Astrocyte (in vitro differentiated cells and primary cell): ENCODE results near the gene TOP2A. TPM values are rescaled to one million over a fixed set of nuclear protein-coding genes. Genes with fewer than 3 reads are reported as not detected.

ENCODE experiments used
- DNase-seq: peaks from one replicate; pipeline ENCODE4 v3.0.0-alpha.2; 2010; ENCODE audit warnings: low read depth
- FAIRE-seq: peaks from 2 replicates; lab custom pipeline; 2011; peaks lifted over from hg19 to GRCh38; lab: Jason Lieb, UNC
- H2AFZ ChIP-seq: 2 replicates; pipeline ENCODE4 v1.6.0; 2012; ENCODE audit warnings: low read depth, low read length, inconsistent platforms
- H3K27ac ChIP-seq: 2 replicates; pipeline ENCODE4 v1.5.1; 2011; ENCODE audit warnings: low read depth, low read length, inconsistent platforms
- H3K27me3 ChIP-seq: 2 replicates; pipeline ENCODE4 v1.6.0; 2011; ENCODE audit warnings: low read length, inconsistent platforms; ENCODE audit not compliant: insufficient read depth
- H3K36me3 ChIP-seq: 2 replicates; pipeline ENCODE4 v1.5.1; 2011; ENCODE audit warnings: low read length, inconsistent platforms; ENCODE audit not compliant: insufficient read depth
- H3K4me1 ChIP-seq: 2 replicates; pipeline ENCODE4 v1.5.1; 2011; ENCODE audit warnings: low read length, inconsistent platforms; ENCODE audit not compliant: insufficient read depth
- H3K4me2 ChIP-seq: 2 replicates; pipeline ENCODE4 v1.6.0; 2012; ENCODE audit warnings: low read length, inconsistent platforms
- H3K4me3 ChIP-seq: 2 replicates; pipeline ENCODE4 v1.5.1; 2011; ENCODE audit warnings: low read depth, mild to moderate bottlenecking, low read length, inconsistent platforms; ENCODE audit not compliant: insufficient read depth
- H3K79me2 ChIP-seq: 2 replicates; pipeline ENCODE4 v1.6.0; 2012; ENCODE audit warnings: mild to moderate bottlenecking, low read length, inconsistent platforms; ENCODE audit not compliant: insufficient read depth
- H3K9ac ChIP-seq: 2 replicates; pipeline ENCODE4 v1.6.0; 2012; ENCODE audit warnings: mild to moderate bottlenecking, low read length, inconsistent platforms
- H3K9me3 ChIP-seq: 2 replicates; pipeline ENCODE4 v1.5.1; 2012; ENCODE audit warnings: low read depth, mild to moderate bottlenecking, low read length, inconsistent platforms; ENCODE audit not compliant: insufficient read depth
- H4K20me1 ChIP-seq: 2 replicates; pipeline ENCODE4 v1.6.0; 2012; ENCODE audit warnings: low read length, inconsistent platforms; ENCODE audit not compliant: insufficient read depth
- H3K27ac Mint-ChIP-seq: one replicate; pipeline ENCODE4 v1.8.0; 2021; ENCODE audit warnings: mild to moderate bottlenecking, mixed read lengths; ENCODE audit not compliant: unreplicated experiment
- H3K27me3 Mint-ChIP-seq: one replicate; pipeline ENCODE4 v1.8.0; 2021; ENCODE audit warnings: low read depth, mixed read lengths; ENCODE audit not compliant: unreplicated experiment
- H3K36me3 Mint-ChIP-seq: one replicate; pipeline ENCODE4 v1.8.0; 2021; ENCODE audit warnings: low read depth, mixed read lengths; ENCODE audit not compliant: unreplicated experiment
- H3K4me1 Mint-ChIP-seq: one replicate; pipeline ENCODE4 v1.8.0; 2021; ENCODE audit warnings: low read depth, mixed read lengths; ENCODE audit not compliant: unreplicated experiment
- H3K4me3 Mint-ChIP-seq: one replicate; pipeline ENCODE4 v1.8.0; 2021; ENCODE audit warnings: mild to moderate bottlenecking, moderate library complexity, mixed read lengths; ENCODE audit not compliant: unreplicated experiment
- H3K9me3 Mint-ChIP-seq: one replicate; pipeline ENCODE4 v1.8.0; 2021; ENCODE audit warnings: mild to moderate bottlenecking, mixed read lengths; ENCODE audit not compliant: unreplicated experiment
- CTCF ChIP-seq: IDR thresholded peaks from 2 replicates; pipeline ENCODE4 v1.5.1; 2011; ENCODE audit warnings: low read depth, mild to moderate bottlenecking, inconsistent platforms, low read length, moderate library complexity; ENCODE audit not compliant: insufficient read depth
- EZH2 ChIP-seq: IDR thresholded peaks from 2 replicates; pipeline ENCODE4 v1.6.1; 2012; ENCODE audit warnings: mild to moderate bottlenecking, low read length, inconsistent platforms; ENCODE audit not compliant: insufficient read depth
- total RNA-seq: library from RNA; stranded (reverse); gene quantifications from 2 replicates; pipeline ENCODE4 v1.2.1, GENCODE V29; 2021

TOP2A gene
- total RNA-seq, 1 donor from 2014 or later: 12.6 TPM

DNA sequence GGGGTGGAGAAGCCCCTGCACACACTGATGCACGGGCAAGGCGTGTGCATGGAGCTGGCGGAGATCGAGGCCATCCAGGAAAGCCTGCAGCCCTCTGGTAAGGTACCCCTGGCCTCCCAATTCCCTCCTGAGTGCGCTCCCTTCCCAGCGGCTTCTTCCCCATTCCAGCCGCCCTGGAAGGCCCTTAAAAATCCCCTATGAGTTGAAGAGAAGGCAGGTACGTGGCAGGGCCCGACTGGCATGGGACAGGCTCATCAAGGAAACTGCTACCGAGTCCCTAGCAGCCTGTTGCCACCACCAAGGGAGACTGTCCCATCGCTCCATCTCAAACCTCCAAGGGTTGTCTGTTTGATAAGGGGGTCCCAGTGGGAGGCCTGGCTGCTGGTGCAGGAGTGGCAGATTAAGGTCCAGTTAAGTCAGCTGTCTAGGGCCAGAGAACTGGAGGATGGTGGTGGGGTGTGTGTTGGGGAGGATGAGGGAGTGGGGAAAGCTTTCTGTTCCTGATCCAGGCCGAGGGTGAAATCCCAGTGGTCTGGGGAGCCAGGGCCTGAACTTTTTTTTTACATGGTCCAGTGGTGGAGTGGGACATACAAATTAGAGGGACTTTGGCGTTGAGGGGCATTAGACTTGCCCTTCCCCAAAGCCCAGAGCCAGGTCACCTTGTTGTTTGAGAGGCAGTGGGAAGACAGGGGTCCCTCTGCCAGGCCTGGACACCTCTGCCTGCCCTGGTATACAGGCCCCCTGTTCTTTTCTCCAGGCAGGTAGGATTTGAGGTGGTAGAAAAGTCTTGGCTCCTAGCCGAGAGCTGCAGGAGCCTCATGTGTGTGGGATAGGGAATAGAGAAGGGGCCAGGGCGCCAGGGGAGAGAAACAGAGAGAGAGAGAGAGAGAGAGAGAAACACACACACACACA is 26.5 kb upstream of the TOP2A start:
- H3K4me1 Mint-ChIP-seq: peaks cover 14% of the 10 kb centered on the region
- peak overlapping the region; percentile 84 for H3K27ac Mint-ChIP-seq
- peak overlapping the region; percentile 85 for H3K4me3 Mint-ChIP-seq
- no peaks in the 10 kb centered on the region for H3K9me3 ChIP-seq
- no peak for DNase-seq
- H3K27me3 Mint-ChIP-seq: peaks cover 6% of the 10 kb centered on the region
- peak overlapping the region; percentile 93 for H3K4me2 ChIP-seq
- H3K9ac ChIP-seq: peak overlapping the region; percentile 88
- no peaks in the 10 kb centered on the region for H3K36me3 ChIP-seq
- TF ChIP-seq EZH2 (no peak), CTCF (no peak)
- no peaks in the 10 kb centered on the region for H3K9me3 Mint-ChIP-seq
- H3K27me3 ChIP-seq: no peaks in the 10 kb centered on the region
- peak overlapping the region; percentile 48 for H3K27ac ChIP-seq
- no peak for FAIRE-seq
- H2AFZ ChIP-seq: peak overlapping the region; percentile 59
- peaks cover 21% of the 10 kb centered on the region for H3K4me1 ChIP-seq
- H4K20me1 ChIP-seq: peaks cover 51% of the 10 kb centered on the region
- H3K4me3 ChIP-seq: peak overlapping the region; percentile 82
- peaks cover 53% of the 10 kb centered on the region for H3K79me2 ChIP-seq
- no peaks in the 10 kb centered on the region for H3K36me3 Mint-ChIP-seq

DNA sequence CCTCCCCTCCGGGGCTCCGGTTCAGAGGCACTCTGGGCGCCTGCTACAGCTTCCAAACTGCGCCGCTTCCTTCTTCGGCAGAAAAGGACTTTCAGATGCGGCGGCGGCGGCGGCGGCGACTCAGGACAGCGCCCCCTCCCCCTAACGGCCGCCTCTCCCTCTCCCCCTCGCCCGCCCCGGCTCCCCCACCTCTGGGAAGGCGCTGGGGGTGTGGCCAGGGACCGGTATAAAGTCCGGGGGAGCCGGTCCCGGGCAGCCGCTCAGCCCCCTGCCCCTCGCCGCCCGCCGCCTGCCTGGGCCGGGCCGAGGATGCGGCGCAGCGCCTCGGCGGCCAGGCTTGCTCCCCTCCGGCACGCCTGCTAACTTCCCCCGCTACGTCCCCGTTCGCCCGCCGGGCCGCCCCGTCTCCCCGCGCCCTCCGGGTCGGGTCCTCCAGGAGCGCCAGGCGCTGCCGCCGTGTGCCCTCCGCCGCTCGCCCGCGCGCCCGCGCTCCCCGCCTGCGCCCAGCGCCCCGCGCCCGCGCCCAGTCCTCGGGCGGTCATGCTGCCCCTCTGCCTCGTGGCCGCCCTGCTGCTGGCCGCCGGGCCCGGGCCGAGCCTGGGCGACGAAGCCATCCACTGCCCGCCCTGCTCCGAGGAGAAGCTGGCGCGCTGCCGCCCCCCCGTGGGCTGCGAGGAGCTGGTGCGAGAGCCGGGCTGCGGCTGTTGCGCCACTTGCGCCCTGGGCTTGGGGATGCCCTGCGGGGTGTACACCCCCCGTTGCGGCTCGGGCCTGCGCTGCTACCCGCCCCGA is 25.7 kb upstream of the TOP2A start, which contains the start of gene IGFBP4:
TSS of gene IGFBP4 (plus strand) at position 255 of the 792 bp plus-strand sequence. CDS start at position 541, 286 bp downstream.
- Mint-ChIP-seq H3K4me3 (peak within 1 kb of the TSS; percentile 85), H3K4me1 (peaks cover 11% of the 10 kb centered on the region), H3K27me3 (peaks cover 9% of the 10 kb centered on the region), H3K9me3 (no peaks in the 10 kb centered on the region), H3K27ac (peak within 1 kb of the TSS; percentile 84), H3K36me3 (no peaks in the 10 kb centered on the region)
- no peak for TF ChIP-seq CTCF
- no peak for TF ChIP-seq EZH2
- no peak for FAIRE-seq
- Histone ChIP-seq H3K36me3 (no peaks in the 10 kb centered on the region), H4K20me1 (peaks cover 42% of the 10 kb centered on the region), H3K9ac (peak within 1 kb of the TSS; percentile 88), H3K9me3 (no peaks in the 10 kb centered on the region), H3K4me3 (peak within 1 kb of the TSS; percentile 82), H3K27ac (peak within 1 kb of the TSS; percentile 48), H3K27me3 (no peaks in the 10 kb centered on the region), H3K4me1 (peaks cover 21% of the 10 kb centered on the region), H2AFZ (peak within 1 kb of the TSS; percentile 69), H3K79me2 (peaks cover 45% of the 10 kb centered on the region), H3K4me2 (peak within 1 kb of the TSS; percentile 93)
- peak; percentile 49 for DNase-seq
